Activated CD4-positive, alpha-beta T cell treated with anti-CD3 and anti-CD28 coated beads, Interleukin-2, amount 10 ng/mL, durations not matched to agents 7 days and 5 days (primary cell): ENCODE results near the gene TAF10. TPM values are rescaled to one million over a fixed set of nuclear protein-coding genes. Genes with fewer than 3 reads are reported as not detected.

ENCODE experiments used
- CTCF ChIA-PET: fragments of 350-600 bp; sonication (Branson Sonifier 250); formaldehyde crosslinking; loops from one replicate; lab custom pipeline; 2021; ENCODE audit warnings: antibody characterized with exemption; lab: Charles Lee
- POLR2A ChIA-PET: fragments of 350-600 bp; sonication (Branson Sonifier 250); formaldehyde crosslinking; loops from one replicate; lab custom pipeline; 2021; ENCODE audit warnings: antibody characterized with exemption; lab: Charles Lee
- DNase-seq: peaks from one replicate; pipeline ENCODE4 v3.0.0-alpha.2; 2020
- H3K27ac Mint-ChIP-seq: one replicate; pipeline ENCODE4 v1.8.0; 2021; ENCODE audit warnings: mild to moderate bottlenecking, moderate library complexity, mixed read lengths
- H3K27me3 Mint-ChIP-seq: one replicate; pipeline ENCODE4 v1.8.0; 2021; ENCODE audit warnings: mixed read lengths
- H3K36me3 Mint-ChIP-seq: one replicate; pipeline ENCODE4 v1.8.0; 2021; ENCODE audit warnings: low read depth, mixed read lengths
- H3K4me1 Mint-ChIP-seq: one replicate; pipeline ENCODE4 v1.8.0; 2021; ENCODE audit warnings: mixed read lengths
- H3K4me3 Mint-ChIP-seq: one replicate; pipeline ENCODE4 v1.8.0; 2021; ENCODE audit warnings: mild to moderate bottlenecking, moderate library complexity, mixed read lengths
- H3K9me3 Mint-ChIP-seq: one replicate; pipeline ENCODE4 v1.8.0; 2021; ENCODE audit warnings: mixed read lengths
- total RNA-seq, 2 experiments: library from RNA; stranded (reverse); gene quantifications; one replicate each; pipeline ENCODE4 v1.2.3, GENCODE V29; 2021

The TAF10 gene
- total RNA-seq, 2 experiments from 2014 or later, result 138 to 156 TPM

DNA sequence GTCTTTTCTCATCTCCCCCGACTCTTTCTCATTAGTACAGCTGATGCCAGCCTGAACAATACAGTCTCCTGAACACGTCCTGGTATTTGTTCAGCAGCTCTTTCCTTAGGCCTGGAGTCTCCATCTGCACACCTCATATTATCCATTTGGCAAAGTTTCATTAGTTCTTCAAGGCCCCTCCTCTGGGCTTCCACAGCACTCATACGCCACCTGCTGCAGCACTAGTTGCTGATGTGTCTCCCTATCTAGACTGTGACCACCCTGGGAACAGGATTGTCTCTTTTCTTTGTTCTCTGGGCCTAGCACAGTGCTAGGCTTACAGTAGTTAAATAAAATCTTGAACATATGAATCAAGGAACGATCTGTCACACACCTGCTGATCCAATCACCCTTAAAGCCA is 26.4 kb upstream of the TAF10 start:
- Mint-ChIP-seq H3K36me3 (no peaks in the 10 kb centered on the region), H3K9me3 (no peaks in the 10 kb centered on the region), H3K4me1 (no peaks in the 10 kb centered on the region), H3K27ac (no peak overlapping the region), H3K27me3 (no peaks in the 10 kb centered on the region), H3K4me3 (no peak overlapping the region)
- ChIA-PET POLR2A (interaction anchor here (0.8 kb wide), 1 partner anchor 14 kb away, joined by 3 read pairs; no protein-coding TSS in a partner anchor), CTCF (interaction anchor here (0.9 to 1.8 kb wide), 6 partner anchors 9 to 108 kb away, joined by 3 to 6 read pairs (median 4); partner anchors contain the start of gene TPP1)
- no peak for DNase-seq

DNA sequence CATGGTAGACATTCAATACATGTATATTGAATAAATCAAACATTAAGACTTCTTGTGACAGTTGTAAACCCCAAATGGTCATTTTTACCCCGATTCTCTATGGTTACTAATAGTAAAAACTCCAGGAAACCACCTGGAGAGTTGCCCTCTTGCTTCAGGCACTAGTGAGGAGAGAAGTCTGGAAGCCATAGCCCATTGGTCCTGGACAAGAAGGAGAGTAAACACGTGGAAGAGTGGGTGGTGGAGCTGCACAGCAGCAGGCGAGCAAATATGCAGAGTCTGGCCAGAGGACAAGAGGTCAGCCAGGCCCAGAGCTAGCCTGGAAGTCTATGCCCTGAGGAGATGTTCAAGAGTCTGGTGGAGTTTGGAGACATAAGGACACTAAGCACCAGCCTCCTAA is 25.9 kb upstream of the TAF10 start:
- no peaks in the 10 kb centered on the region for H3K9me3 Mint-ChIP-seq
- no peak overlapping the region for H3K4me3 Mint-ChIP-seq
- no peaks in the 10 kb centered on the region for H3K4me1 Mint-ChIP-seq
- no peak overlapping the region for H3K27ac Mint-ChIP-seq
- no peak for DNase-seq
- ChIA-PET CTCF (interaction anchor here (0.9 to 1.8 kb wide), 6 partner anchors 9 to 107 kb away, joined by 3 to 4 read pairs (median 4); partner anchors contain the start of gene TPP1), POLR2A (no interaction called here)
- no peaks in the 10 kb centered on the region for H3K27me3 Mint-ChIP-seq
- no peaks in the 10 kb centered on the region for H3K36me3 Mint-ChIP-seq

DNA sequence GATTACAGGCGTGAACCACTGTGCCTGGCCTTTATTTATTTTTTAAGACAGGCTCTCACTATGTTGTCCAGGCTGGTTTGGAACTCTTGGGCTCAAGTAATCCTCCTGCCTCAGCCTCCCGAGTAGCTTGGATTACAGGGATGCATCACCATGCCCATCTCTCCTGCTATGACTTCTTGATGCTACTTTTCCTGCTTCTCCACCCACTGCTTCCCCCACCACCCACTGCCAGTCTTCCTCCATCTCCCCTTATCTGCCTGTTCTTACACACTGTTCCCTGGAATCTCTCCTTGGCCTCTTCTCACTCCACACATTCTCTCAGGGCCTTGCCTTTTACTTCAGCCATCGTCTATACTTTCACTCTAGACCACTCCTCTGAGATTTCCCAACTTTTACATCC is 24.5 kb upstream of the TAF10 start:
- CTCF ChIA-PET, result interaction anchor here (1.1 to 1.6 kb wide), 2 partner anchors 11 to 106 kb away, joined by 3 to 4 read pairs; no protein-coding TSS in a partner anchor
- POLR2A ChIA-PET, result no interaction called here
- H3K27ac Mint-ChIP-seq, result no peak overlapping the region

DNA sequence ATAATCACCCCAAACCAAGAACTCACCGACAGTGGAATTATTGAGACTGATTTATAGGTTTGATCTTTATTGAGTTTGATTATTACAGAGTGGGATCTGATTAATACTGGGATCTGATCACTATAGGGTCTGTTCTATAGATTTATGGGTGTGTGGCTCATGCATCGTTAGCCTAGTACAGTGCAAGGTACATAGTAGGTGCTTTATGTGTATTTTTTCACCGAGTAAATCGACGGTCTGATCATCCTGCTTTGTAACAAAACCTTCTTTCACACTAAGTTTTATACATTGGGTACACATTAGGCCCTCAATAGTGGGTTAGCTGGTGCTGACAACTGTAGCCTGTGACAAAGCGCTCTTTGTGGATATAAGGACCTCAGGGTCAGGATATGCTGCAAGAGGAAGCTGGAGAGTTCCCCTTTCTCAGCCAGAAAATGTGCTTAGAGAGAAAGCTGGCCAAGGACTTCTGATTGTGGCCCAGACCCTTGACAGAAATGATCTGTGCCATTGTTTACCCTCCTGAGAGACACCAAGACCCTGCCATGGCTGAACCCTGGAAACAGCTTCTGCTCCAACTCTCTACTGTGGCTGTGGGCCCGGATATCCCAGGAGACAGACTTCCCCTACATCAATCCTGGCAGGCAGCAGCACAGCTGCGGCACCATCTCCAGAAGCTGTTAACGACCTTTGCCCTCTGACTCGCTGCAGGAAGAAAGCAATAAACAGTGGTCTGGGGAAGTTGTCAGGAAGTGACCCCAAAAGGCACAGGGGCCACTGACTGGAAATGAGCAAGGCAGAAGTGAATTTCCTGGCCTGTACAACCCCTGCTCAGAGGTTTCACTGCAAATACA is 23.3 kb upstream of the TAF10 start:
- Mint-ChIP-seq H3K4me1 (peaks cover 5% of the 10 kb centered on the region), H3K27ac (no peak overlapping the region), H3K36me3 (no peaks in the 10 kb centered on the region), H3K27me3 (no peaks in the 10 kb centered on the region), H3K9me3 (no peaks in the 10 kb centered on the region), H3K4me3 (no peak overlapping the region)
- ChIA-PET POLR2A (no interaction called here), CTCF (interaction anchor here (0.9 to 1.8 kb wide), 3 partner anchors 13 to 104 kb away, joined by 3 to 4 read pairs (median 4); partner anchors contain the start of gene TPP1)
- no peak for DNase-seq

More for the DNA sequence above, 24.5 kb upstream of the TAF10 start:
- H3K4me3 Mint-ChIP-seq, result no peak overlapping the region
- no peaks in the 10 kb centered on the region for H3K9me3 Mint-ChIP-seq
- no peaks in the 10 kb centered on the region for H3K36me3 Mint-ChIP-seq
- H3K4me1 Mint-ChIP-seq, result peaks cover 5% of the 10 kb centered on the region
- no peak for DNase-seq
- no peaks in the 10 kb centered on the region for H3K27me3 Mint-ChIP-seq

DNA sequence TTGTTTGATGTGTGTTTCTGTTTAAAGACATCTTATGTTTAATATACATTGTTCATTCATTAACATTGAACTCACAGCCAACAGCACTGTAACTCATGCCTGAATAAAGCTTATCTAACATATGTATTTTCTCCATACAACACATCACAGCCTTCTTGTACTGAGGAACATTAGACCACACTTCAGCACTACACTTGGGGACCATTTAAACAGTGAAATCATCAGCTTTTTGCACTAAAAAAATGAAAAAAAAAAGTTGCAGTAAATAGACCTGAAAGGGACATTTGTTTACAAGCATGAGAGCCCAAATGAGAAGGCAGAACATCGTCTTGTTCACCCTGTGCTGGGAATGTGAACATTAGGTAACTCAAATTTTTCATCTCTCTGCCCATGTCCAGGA is 22.5 kb upstream of the TAF10 start:
- no peaks in the 10 kb centered on the region for H3K27me3 Mint-ChIP-seq
- no peaks in the 10 kb centered on the region for H3K9me3 Mint-ChIP-seq
- no peaks in the 10 kb centered on the region for H3K36me3 Mint-ChIP-seq
- DNase-seq, result no peak
- CTCF ChIA-PET, result interaction anchor here (0.9 to 1.8 kb wide), 2 partner anchors 14 to 15 kb away, joined by 3 to 4 read pairs; partner anchors contain the start of gene TPP1
- no peak overlapping the region for H3K4me3 Mint-ChIP-seq
- no peak overlapping the region for H3K27ac Mint-ChIP-seq
- peaks cover 5% of the 10 kb centered on the region for H3K4me1 Mint-ChIP-seq
- POLR2A ChIA-PET, result no interaction called here

DNA sequence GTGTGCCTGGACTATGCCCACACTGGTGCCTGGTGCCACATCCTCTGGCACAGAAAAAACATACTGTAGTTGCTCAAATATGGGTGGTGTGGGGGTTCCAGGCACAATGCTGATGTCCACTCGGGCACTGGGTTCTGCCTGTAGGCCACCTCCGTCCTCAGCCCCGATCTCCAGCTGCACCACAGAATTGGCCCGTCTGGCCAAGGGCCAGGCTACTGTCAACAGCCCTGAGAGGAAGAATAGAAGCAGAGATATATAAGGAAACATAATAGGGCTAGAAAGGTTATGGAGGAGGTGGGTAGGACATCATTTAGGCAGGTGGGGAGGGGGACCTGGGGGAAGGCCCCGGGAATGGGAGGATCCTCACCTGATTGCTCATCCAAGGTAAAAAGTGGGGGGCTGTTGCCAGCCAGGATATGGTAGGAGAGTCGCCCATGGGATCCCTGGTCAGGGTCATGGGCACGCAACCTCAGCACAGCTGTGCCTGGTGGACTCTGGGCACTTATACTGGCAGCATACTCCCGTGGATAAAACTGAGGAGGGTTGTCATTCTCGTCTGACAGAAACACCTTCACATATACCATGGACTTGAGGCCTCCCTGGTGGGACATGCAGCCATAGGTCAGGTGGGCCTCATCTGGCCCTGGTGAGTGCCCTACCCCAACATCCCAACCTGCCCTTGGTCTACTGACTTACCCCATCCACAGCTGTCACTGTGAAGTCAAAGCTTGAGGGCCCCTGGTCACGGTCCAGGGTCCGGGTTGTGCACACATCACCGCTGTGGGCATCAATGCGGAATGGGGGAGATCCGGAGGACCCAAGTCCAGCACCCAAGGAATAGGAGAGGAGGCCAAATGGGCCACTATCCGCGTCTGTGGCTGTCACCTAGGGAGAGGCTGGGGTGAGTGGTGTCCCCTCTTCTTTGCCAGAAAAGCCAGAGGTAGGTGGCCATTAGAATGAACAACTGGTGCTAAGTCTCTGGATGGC is 21.7 kb upstream of the TAF10 start:
- Mint-ChIP-seq H3K9me3 (no peaks in the 10 kb centered on the region), H3K36me3 (no peaks in the 10 kb centered on the region), H3K4me1 (peaks cover 5% of the 10 kb centered on the region), H3K4me3 (no peak overlapping the region), H3K27ac (no peak overlapping the region), H3K27me3 (no peaks in the 10 kb centered on the region)
- POLR2A ChIA-PET, result no interaction called here
- CTCF ChIA-PET, result interaction anchor here (0.9 to 1.8 kb wide), 2 partner anchors 14 to 15 kb away, joined by 3 to 4 read pairs; partner anchors contain the start of gene TPP1
- DNase-seq, result no peak

DNA sequence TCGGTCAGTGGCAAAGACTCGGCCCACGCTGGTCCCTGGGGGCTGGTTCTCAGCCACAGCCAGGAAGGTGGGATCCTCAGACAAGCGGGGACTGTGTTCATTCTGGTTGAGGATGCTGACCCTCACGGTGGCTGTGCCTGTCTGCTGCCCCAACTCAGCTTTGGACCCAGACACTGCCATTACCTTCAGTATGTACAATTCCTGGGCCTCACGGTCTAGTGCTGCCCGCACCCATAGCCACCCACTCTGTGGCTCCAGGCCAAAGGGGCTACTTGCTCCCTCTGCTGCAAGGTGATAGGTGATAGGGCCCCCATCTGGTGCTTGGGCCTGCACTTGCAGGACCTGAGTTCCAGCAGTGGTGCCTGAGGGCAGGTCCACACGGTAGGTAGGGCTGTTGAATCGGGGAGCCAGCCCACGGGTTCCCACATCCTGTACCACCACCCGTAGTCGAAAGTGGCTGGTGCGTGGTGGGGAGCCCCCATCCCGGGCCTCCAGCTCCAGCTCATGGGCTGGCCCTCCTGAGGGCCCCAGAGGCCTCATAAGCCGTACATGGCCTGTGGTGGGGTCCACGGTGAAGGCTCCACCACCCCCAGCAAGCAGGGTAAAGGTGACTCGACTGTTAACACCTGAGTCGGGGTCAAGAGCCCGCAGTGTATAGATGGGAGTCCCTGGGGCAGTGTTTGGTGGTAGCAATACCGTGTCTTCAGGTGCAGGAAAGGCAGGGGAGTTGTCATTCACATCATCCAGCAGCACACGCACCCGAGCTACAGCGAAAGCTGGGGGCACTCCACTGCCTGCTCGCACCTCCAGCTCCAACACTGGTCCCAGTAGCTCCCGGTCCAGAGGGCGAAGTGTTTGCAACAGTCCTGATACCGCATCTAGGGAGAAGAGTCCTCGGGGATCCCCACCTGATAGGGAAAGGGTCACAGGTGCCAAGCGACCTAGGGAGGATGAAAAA is 20.4 kb upstream of the TAF10 start:
- Mint-ChIP-seq H3K36me3 (no peaks in the 10 kb centered on the region), H3K27ac (no peak overlapping the region), H3K4me1 (peaks cover 15% of the 10 kb centered on the region), H3K4me3 (no peak overlapping the region), H3K27me3 (no peaks in the 10 kb centered on the region), H3K9me3 (no peaks in the 10 kb centered on the region)
- DNase-seq, result no peak
- ChIA-PET POLR2A (no interaction called here), CTCF (interaction anchor here (1.3 to 2.2 kb wide), 4 partner anchors 8 to 17 kb away, joined by 4 to 11 read pairs (median 6); partner anchors contain the start of gene TPP1)

DNA sequence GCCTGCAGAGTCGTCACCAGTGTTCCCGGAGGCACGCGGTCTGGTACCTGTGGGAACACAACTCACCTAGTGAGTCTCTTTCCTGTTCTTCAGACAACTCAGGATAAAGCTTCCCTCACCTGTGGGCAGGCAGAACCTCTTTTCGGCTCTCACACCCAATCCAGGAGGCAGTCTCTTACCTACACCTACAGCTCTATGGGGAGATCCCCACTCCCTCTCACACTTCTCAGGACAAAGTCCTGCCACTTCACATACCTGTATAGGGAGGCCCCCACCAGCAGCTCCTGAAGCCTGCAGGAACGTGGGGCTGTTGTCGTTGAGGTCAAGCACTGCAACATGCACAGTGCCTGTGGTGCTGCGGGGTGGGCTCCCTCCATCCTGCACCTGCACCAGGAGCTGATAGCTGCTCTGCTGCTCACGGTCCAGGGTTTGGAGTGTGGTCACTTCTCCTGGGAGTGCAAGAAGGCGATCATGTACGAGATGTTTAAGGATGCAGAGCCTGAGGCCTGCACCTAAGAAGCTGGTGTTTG is 19.4 kb upstream of the TAF10 start:
- no peak for DNase-seq
- Mint-ChIP-seq H3K27me3 (no peaks in the 10 kb centered on the region), H3K4me1 (peaks cover 25% of the 10 kb centered on the region), H3K4me3 (no peak overlapping the region), H3K27ac (no peak overlapping the region), H3K36me3 (no peaks in the 10 kb centered on the region), H3K9me3 (no peaks in the 10 kb centered on the region)
- ChIA-PET POLR2A (no interaction called here), CTCF (interaction anchor here (0.9 to 2.2 kb wide), 6 partner anchors 9 to 50 kb away, joined by 3 to 11 read pairs (median 4); partner anchors contain the start of gene TPP1)

DNA sequence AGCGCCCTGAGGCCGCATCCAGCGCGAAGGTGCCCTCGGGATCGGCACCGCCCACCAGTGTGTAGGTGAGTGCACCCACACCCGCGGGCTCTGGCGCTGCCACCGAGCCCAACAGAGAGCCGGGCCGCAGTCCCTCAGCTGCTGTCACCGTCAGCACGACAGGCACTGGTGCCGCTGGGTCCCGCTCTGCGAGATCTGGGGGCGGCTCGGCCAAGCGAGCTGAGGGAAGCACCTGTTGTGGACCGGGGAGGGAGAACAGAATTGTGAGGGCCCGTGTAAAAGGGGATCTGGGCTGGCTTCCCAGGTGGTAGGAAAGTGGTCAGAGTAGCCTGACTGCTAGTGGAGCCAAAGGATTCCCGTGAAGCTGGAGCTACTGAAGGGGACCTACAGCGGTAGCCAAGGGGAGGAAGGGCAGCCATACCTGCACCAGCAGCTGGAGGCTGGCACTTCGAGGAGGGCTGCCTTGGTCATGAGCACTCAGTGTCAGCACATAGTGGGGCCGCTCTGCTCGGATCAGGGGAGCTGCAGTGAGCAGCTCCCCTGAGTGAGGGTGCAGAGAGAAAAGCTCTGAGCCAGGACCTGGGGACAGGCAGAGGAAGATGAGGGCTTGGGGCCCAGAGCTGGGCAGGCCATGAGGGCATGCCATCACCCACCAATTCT is 18.7 kb upstream of the TAF10 start:
- ChIA-PET CTCF (interaction anchor here (0.6 to 2.2 kb wide), 7 partner anchors 9 to 51 kb away, joined by 3 to 11 read pairs (median 5); partner anchors contain the start of gene TPP1), POLR2A (no interaction called here)
- no peak overlapping the region for H3K4me3 Mint-ChIP-seq
- H3K27ac Mint-ChIP-seq, result no peak overlapping the region
- peaks cover 27% of the 10 kb centered on the region for H3K4me1 Mint-ChIP-seq
- no peaks in the 10 kb centered on the region for H3K36me3 Mint-ChIP-seq
- H3K9me3 Mint-ChIP-seq, result no peaks in the 10 kb centered on the region
- DNase-seq, result no peak
- no peaks in the 10 kb centered on the region for H3K27me3 Mint-ChIP-seq

DNA sequence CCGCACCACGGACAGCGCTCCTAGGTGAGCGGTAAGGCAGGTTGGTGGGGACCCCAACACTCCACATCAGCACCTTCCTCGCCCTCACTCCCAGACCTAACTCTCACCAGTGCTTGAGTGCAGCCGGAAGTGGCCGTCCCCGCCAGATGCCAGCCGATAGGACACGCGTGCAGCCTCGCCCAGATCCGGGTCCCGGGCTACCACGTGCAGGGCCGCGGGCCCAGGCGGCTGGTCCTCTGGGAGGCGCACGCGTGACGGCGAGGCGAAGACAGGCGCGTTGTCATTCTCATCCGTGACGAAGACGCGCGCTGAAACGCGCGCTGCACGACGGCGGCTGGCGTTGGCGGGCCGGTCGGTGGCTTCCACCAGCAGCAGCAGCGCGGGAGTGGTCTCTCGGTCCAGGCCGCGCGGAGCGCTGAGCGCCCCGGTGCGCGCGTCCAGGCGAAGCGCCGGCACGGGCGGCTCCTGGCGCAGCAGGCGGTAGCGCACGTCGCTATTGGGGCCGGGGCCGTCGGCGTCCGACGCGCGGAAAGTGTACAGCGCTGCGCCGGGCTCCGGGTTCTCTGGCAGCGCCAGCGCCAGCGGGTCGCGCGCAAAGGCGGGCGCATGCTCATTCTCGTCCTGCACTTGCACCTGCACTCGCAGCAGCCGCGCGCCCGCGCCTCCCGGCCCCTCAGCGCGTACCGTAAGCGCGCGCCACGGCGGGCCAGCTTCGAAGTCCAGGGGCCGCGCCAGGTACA is 18.0 kb upstream of the TAF10 start:
- Mint-ChIP-seq H3K4me3 (no peak overlapping the region), H3K9me3 (no peaks in the 10 kb centered on the region), H3K4me1 (peaks cover 27% of the 10 kb centered on the region), H3K36me3 (no peaks in the 10 kb centered on the region), H3K27ac (no peak overlapping the region), H3K27me3 (no peaks in the 10 kb centered on the region)
- POLR2A ChIA-PET, result no interaction called here
- no peak for DNase-seq
- CTCF ChIA-PET, result interaction anchor here (0.6 to 2.2 kb wide), 3 partner anchors 8 to 52 kb away, joined by 3 to 11 read pairs (median 7); no protein-coding TSS in a partner anchor
